HG03039 (cell line): ENCODE results near the gene MTCH1.
A peak's percentile ranks its signal among the peaks of the same experiment; 100 is the strongest.

ENCODE experiments used
- ATAC-seq: cut with Tn5 transposase; IDR thresholded peaks from one replicate; pipeline ENCODE4 v1.9.1; 2021; ENCODE audit warnings: mild to moderate bottlenecking, moderate library complexity; ENCODE audit not compliant: unreplicated experiment

The MTCH1 gene

DNA sequence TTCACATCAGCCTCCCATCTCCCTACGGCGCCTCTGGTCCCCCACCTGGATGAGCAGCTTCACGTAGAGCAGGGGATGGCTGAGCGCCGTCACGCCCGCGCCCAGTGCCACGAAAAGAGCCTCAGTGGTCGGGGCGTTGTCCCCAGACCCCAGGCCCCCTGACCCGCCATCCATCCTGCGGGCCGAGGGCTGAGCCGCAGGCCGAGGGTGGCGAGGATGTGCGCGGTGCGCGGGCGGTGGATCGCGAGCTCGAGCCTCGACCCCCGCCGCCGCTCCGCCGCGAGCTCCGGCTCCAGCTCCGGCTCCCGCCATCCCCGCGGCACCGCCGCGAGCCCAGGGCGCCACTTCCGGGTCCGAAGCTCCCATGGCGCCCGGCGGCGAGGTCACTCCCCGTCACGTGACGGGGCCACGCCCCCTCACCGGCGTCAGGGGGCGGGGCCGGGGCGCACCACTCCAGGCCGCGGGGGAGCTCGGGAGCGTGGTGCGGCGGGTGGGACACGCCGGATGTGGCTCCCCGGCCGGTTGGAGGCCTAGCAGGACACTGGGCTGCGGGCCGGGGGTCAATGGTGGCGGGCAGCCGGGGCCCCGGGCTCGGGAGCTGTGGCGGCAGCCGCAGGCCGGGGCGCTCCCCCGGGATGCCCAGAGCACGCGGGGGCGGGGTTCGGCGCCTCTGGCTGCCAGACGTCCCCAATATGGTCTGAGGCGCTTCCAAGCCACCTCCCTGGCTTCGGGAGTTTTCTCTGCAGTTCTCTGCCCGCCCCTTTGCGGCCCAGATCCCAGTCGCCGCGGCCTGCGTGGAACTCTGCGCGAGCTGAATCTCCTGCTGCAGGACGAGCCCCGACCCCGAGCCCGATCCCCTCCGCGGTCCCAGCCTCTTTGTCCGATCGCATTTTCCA lies at the start of gene MTCH1:
Gene MTCH1, minus strand, starts transcription at position 389 of the 896 bp plus-strand sequence. Its CDS starts 23 bp downstream, at position 366.
- peak; percentile 81 for ATAC-seq

GRCh38 chr6:37033819-37034795 lies 48.1 kb upstream of the MTCH1 start:
- ATAC-seq = no peak

- no peak for ATAC-seq
These were observed 47.3 kb upstream of the MTCH1 start for GRCh38 chr6:37033255-37033654.

- no peak for ATAC-seq
These were observed 46.2 kb upstream of the MTCH1 start for GRCh38 chr6:37032239-37032638.

DNA sequence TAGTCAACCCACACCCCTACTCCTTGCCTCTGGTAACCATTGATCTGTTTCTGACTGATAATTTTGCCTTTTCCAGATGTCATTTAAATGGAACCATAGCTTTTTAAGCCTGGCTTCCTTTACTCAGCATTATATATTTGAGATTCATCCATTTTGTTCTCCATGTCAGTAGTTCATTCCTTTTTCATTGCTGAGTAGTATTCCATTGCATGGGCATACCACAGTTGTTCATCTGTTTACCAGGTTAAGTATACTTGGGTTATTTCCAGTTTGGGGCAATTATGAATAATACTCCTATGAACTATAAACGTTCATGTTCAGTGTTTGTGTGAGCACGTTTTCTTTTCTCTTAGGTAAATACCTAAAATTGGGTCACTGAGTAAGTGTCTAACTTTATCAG lies 44.6 kb upstream of the MTCH1 start:
- ATAC-seq = no peak

DNA sequence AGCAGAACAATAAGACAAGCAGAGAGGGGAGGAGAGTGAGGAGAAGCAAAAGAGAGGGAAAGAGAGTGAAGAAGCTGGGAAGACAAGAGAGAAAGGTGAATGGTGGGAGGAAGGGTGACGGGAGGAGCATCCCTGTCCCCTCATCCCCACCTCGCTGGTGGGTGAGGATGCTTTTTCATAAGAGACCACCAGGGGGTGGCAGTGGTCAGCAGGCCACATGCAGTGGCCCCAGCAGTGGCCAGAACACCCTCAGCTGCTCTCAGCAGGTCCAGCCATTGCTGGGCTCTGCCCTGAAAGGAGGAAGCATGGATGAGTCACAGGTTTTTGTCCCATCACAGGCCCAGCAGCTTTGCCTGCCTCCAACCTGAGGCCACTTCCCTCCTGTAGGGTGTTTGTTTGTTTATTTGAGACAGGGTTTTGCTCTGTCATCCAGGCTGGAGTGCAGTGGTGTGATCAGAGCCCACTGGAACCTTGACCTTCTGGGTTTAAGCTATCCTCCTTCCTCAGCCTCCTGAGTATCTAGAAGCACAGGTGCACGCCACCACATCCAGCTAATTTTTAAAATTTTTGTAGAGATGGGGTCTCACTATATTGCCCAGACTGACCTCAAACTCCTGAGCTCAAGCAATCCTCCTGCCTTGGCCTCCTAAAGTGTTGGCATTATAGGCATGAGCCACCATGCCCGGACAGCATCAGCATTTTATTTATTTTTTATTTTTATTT lies 43.4 kb upstream of the MTCH1 start:
- ATAC-seq = peak; percentile 49

GRCh38 chr6:37027811-37028469 lies 41.9 kb upstream of the MTCH1 start:
- no peak for ATAC-seq

DNA sequence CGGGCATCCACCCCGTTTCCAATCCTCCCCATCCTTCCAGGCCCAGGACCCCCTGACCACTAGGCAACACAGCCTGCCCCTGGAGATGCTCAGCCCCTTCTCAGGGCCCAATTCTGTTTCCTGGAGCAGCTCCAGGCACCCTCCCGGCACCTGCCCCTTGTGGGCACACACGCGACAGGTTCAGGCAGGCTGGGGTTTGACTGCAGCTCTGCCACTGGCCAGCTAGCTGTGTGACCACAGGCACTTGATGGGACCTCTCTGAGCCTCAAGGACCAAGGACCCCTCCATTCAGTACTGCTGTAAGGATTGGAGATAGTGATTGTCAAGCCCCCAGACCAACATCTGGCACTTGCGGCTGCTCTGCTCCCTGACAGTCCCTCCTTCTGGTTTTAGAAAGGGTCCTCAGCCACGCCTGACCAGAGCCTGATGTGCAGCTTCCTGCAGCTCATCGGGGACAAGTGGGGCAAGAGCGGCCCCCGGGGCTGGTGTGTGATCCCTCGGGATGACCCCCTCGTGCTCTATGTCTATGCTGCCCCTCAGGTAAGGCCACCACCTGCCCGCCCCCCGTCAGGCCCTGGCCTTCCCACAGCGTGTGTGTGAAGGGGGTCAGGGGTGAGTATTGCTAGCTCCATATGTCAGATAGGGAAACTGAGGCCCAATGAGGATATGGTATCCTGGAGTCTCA lies 41.2 kb upstream of the MTCH1 start:
- no peak for ATAC-seq

DNA sequence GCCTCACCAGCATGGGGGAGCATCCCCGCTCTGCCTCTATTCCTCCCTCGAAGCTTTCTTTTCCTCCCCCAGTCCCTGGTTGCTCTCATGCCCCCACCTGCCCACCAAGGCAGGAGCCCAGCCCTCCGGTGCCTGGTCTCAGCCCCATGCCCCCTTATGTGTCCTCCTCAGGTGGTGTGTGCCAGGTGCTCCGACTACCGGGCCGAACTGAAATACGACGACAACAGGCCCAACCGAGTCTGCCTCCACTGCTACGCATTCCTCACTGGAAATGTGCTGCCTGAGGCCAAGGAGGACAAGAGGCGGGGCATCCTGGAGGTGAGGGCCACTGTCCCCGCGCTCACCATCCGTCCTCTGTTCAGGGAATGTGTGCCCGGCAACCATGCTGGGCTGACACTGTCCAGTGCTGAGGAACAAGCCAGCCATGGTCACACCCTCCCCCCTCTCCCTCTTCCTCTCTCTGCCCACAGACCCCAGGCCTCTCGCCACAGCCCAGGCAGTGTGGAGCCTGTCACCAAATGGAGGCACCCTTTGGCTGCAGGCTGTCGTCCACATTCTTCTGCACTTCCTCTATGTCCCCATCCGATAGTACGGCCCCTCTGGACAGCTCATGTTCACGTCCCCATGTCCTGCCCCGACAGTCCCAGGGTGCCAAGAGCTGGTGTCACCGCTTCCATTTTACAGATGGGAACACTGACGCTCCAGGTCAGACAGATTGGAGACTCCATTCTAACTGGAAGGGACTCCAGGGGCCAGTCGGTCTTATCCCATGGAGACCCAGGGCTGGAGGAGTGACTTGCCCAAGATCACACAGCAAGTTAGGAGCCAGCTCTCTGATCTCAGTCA lies 39.8 kb upstream of the MTCH1 start:
- ATAC-seq = no peak

- no peak for ATAC-seq
These were observed 38.8 kb upstream of the MTCH1 start for GRCh38 chr6:37024656-37025337.

DNA sequence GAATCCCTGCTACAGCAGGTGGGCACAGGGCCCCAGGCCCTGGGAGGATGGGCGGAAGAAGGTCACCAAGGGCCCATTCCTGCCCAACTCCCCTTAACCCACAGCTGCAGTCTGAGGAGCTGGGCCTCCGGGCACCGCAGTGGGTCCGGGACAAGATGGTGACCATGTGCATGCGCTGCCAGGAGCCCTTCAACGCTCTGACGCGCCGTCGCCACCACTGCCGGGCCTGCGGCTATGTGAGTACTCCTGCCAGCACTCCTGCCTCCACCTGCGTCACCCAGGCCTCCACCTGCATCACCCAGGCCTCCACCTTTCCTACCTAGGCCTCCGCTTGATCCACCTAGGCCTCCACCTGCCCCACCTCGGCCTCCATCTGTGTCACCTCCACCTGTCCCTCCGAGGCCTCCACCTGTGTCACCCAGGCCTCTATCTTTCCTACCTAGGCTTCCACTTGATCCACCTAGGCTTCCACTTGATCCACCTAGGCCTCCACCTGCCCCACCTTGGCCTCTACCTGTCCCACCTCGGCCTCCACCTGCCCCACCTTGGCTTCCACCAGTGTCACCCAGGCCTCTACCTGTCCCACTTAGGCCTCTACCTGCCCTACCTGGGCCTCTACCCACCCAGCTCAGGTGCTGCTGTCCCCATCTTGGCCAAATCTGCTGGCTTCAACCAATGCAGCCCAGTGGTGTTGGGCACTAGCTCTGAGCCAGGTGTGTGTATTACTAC lies 36.3 kb upstream of the MTCH1 start:
- ATAC-seq = no peak

DNA sequence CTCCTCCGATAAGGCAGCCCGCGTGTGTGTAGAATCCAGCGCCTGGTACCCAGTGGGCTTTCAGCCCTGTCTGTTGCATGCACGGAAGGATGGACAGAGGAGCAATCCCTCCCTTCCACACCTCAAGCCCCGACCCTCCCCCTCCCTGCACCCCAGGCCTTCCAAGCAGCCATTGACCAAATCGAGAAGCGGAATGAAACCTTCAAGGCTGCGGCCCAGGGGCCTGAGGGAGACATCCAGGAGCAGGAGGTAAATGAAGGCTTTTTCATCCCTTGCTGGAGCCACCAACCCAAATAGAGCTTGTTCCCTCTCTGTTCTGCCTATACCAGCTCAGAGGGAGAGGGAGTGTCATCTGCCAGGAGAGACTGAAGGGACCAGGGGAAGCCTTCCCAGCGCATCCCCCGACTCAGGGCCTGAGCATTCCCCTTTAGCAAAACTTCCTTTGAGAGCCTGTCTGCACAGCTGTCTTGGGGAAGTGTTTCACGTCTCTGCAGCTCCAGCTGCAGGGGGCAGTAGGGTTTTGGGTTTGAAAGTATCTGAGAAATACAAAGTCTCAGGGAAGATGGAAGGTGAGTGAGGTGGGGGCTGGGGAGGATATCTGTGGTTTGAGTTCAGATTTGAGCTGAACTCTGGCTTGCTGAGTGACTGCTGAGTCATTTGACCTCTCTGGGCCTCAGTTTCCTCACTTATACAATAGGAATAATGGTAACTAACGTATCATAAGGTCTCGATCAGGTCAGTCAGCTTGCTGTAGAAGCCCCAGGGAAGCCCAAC lies 35.5 kb upstream of the MTCH1 start:
- ATAC-seq = no peak

- ATAC-seq = no peak
These were observed 34.8 kb upstream of the MTCH1 start for GRCh38 chr6:37020812-37021211.

- no peak for ATAC-seq
These were observed 34.4 kb upstream of the MTCH1 start for GRCh38 chr6:37020381-37020780.

GRCh38 chr6:37019065-37019450 lies 33.1 kb upstream of the MTCH1 start:
- no peak for ATAC-seq

- peak; percentile 89 for ATAC-seq
These were observed 32.4 kb upstream of the MTCH1 start for GRCh38 chr6:37018198-37019064.
